Kidney (tissue), 14 donors: Measurements from ENCODE around the gene NAT9. TPM values are rescaled to one million over a fixed set of nuclear protein-coding genes. Genes with fewer than 3 reads are reported as not detected.

Source experiments
- DNase-seq, 5 donors: peaks; one replicate each; pipeline ENCODE4 v3.0.0-alpha.2; 2013 to 2020
- FAIRE-seq: peaks from 2 replicates; lab custom pipeline; 2012; peaks lifted over from hg19 to GRCh38; lab: Jason Lieb, UNC
- H3K27ac ChIP-seq, 2 donors: one replicate each; pipeline ENCODE4 v1.7.0; 2013; ENCODE audit warnings: low read depth in 2 of 2, low read length in 2 of 2, inconsistent platforms in 1 of 2
- H3K27me3 ChIP-seq: one replicate; pipeline ENCODE4 v1.7.1; 2013; ENCODE audit warnings: low read length, inconsistent platforms; ENCODE audit not compliant: control insufficient read depth, insufficient read depth
- H3K36me3 ChIP-seq, 3 donors: one replicate each; pipeline versions ENCODE4 v1.7.0 to v1.7.1; 2013; ENCODE audit warnings: low read length in 3 of 3, control low read depth in 1 of 3, inconsistent platforms in 1 of 3; ENCODE audit not compliant: insufficient read depth in 3 of 3, control insufficient read depth in 2 of 3
- H3K4me1 ChIP-seq, 3 donors: one replicate each; pipeline versions ENCODE4 v1.7.0 to v1.7.1; 2013; ENCODE audit warnings: low read length in 3 of 3, inconsistent platforms in 1 of 3, low read depth in 1 of 3; ENCODE audit not compliant: control insufficient read depth in 2 of 3, insufficient read depth in 2 of 3
- H3K4me3 ChIP-seq, 3 donors: one replicate each; pipeline versions ENCODE4 v1.7.0 to v1.8.1; 2013; ENCODE audit warnings: low read length in 3 of 3, control low read depth in 1 of 3, inconsistent platforms in 1 of 3
- H3K9ac ChIP-seq, 3 donors: one replicate each; pipeline versions ENCODE4 v1.7.0 to v1.7.1; 2013; ENCODE audit warnings: low read length in 3 of 3, control low read depth in 1 of 3, inconsistent platforms in 1 of 3
- H3K9me3 ChIP-seq, 3 donors: one replicate each; pipeline versions ENCODE4 v1.7.0 to v1.7.1; 2013; ENCODE audit warnings: low read length in 3 of 3, control low read depth in 1 of 3, inconsistent platforms in 1 of 3; ENCODE audit not compliant: control insufficient read depth in 2 of 3, insufficient read depth in 1 of 3
- intact Hi-C: fragments of 100-400 bp; cut with DNase I; formaldehyde crosslinking; loops from one replicate; pipeline ENCODE4 v1.11.1; 2022
- polyA plus RNA-seq: library from polyadenylated mRNA; stranded (reverse); fragments of 350-450 nt; fragmentation: Illumina TruSeq; extraction: RNeasy Lipid Tissue Mini Kit (QIAGEN cat#74804); gene quantifications from one replicate; pipeline ENCODE4 v1.2.3, GENCODE V29; 2014; ENCODE audit warnings: low read depth, low replicate concordance; ENCODE audit not compliant: insufficient read depth
- total RNA-seq: library from RNA; stranded (reverse); fragmentation: NEBNext Ultra II Directional; extraction: Animal tissue kit (Norgen Biotek cat#: 25700); gene quantifications from one replicate; pipeline ENCODE4 v1.2.1, GENCODE V29; 2021
- TF ChIP-seq, protein P1 (sequence below): IDR thresholded peaks from 3 replicates; pipeline ENCODE4 v1.5.1; 2012; ENCODE audit warnings: mild to moderate bottlenecking, moderate library complexity, borderline replicate concordance; ENCODE audit not compliant: insufficient read depth; ENCODE audit errors: extremely low read depth
- donor health status: control.
- donor health status: control.
- donor health status: control.
- donor health status: control.
- donor health status: control.
- donor health status: DM: yes; HTN: yes; CAD: no.
- donor health status: Normal renal cell carcinoma (clear cell type).

The NAT9 gene
- total and polyA plus RNA-seq, 2 donors from 2014 or later = 33.5 to 41.5 TPM

DNA sequence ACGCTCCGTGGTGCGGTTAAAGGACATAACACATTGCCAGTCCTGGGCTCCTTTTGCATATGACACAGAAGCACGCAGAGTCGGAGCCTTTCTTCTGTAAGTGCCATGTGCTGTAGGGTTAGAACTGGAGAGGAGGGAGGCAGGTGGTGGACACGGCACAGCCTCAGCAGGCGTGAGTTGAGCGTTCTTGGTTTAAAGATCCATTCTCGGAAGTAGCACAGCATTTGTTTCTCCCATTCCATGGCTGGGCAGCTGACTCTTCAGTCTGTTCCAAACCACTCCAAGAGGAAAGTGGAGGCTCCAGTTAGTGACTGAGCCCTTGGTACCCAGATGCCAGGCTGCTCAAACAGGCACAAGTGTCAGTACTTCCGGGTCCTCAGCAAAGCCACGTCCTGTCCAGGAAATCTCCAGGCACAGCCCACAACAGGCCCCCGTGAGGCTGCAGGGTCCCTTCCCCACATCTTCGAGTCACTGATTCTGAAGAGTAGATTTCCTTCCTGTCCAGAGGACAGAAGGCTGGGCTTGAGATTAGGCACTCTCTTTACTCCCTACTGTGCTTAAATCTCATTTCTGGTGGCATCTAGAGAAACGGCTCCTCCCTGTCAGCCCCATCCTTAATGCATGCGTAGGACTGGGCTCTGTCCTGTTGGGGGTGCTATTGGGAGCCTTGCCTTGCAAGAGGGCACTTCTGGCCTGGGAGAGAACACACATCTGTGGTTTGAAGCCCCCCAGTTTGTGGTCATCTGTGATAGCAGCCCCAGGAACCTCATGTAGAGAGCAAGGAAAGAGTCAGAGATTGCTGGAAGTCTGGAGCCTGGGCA is 39.6 kb upstream of the NAT9 start:
- DNase-seq (no peak), FAIRE-seq (no peak)
- TF ChIP-seq, protein P1, sequence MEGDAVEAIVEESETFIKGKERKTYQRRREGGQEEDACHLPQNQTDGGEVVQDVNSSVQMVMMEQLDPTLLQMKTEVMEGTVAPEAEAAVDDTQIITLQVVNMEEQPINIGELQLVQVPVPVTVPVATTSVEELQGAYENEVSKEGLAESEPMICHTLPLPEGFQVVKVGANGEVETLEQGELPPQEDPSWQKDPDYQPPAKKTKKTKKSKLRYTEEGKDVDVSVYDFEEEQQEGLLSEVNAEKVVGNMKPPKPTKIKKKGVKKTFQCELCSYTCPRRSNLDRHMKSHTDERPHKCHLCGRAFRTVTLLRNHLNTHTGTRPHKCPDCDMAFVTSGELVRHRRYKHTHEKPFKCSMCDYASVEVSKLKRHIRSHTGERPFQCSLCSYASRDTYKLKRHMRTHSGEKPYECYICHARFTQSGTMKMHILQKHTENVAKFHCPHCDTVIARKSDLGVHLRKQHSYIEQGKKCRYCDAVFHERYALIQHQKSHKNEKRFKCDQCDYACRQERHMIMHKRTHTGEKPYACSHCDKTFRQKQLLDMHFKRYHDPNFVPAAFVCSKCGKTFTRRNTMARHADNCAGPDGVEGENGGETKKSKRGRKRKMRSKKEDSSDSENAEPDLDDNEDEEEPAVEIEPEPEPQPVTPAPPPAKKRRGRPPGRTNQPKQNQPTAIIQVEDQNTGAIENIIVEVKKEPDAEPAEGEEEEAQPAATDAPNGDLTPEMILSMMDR = no peak
- no peak overlapping the region for H3K4me3 ChIP-seq
- H3K4me1 ChIP-seq = no peaks in the 10 kb centered on the region
- H3K36me3 ChIP-seq = no peaks in the 10 kb centered on the region
- intact Hi-C loops = no loop called here
- H3K27ac ChIP-seq = no peak overlapping the region
- no peaks in the 10 kb centered on the region for H3K9me3 ChIP-seq
- no peak overlapping the region for H3K9ac ChIP-seq
- H3K27me3 ChIP-seq = no peaks in the 10 kb centered on the region

DNA sequence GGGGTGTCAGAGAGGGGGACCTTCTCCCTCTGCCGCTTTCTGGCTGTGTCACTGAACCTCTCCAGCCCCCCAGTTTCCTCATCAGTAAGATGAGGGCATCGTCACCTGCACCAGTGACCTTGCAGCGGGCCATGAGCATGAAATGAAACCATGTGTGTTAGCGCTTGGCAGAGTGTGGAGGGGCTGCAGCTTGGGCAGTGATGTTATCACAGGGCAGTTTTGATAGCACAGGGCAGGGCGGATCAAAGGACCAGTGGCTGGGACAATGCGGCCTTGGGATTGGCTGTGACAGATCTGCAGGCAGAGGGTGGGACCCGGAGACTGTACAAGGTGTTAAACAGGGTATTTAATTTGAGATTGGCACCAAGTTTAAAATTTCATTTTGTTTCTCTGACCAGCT is 38.9 kb upstream of the NAT9 start:
- DNase-seq (no peak), FAIRE-seq (no peak)
- Histone ChIP-seq H3K27ac (no peak overlapping the region), H3K4me3 (no peak overlapping the region), H3K4me1 (no peaks in the 10 kb centered on the region), H3K27me3 (no peaks in the 10 kb centered on the region), H3K9ac (no peak overlapping the region), H3K9me3 (no peaks in the 10 kb centered on the region), H3K36me3 (no peaks in the 10 kb centered on the region)
- TF ChIP-seq, protein P1 = no peak
- intact Hi-C loops = no loop called here

DNA sequence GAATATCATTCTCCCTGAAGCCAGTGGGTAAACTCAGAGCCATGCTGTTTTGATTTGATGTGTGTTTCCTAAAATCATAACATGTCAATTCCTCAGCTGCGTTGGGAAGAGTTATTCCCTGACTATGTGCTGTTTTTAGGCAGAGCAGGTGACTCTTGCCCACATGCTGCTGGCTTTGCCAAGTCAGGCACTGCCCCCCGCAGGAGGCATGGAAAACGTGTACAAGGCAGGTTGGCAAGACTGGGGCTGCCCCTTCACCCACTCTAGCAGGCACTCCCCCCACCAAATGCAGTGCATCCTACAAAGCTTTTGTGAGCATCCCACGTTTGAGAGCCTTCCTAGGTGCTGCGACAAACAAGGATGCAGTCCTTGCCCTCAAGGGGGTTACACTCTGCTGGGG is 38.3 kb upstream of the NAT9 start:
- H3K4me3 ChIP-seq = no peak overlapping the region
- FAIRE-seq = no peak
- no peak overlapping the region for H3K9ac ChIP-seq
- DNase-seq = no peak
- no peak overlapping the region for H3K27ac ChIP-seq
- no peaks in the 10 kb centered on the region for H3K4me1 ChIP-seq
- H3K9me3 ChIP-seq = no peaks in the 10 kb centered on the region
- intact Hi-C loops = no loop called here
- H3K27me3 ChIP-seq = no peaks in the 10 kb centered on the region
- no peaks in the 10 kb centered on the region for H3K36me3 ChIP-seq
- TF ChIP-seq, protein P1 = no peak
